GM13976 (cell line): ENCODE measurements around the gene BSDC1.

ENCODE experiments used
- DNase-seq: peaks from one replicate; pipeline ENCODE4 v3.0.0; 2012; ENCODE audit warnings: low spot score
- CTCF ChIP-seq: IDR thresholded peaks from 2 replicates; pipeline ENCODE4 v1.5.1; 2012; ENCODE audit warnings: borderline replicate concordance, mild to moderate bottlenecking; ENCODE audit not compliant: insufficient read depth; ENCODE audit errors: extremely low read depth, missing control alignments, control extremely low read depth
- in situ Hi-C: fragments of 300-500 bp; cut with MboI; formaldehyde crosslinking; loops from one replicate; pipeline ENCODE4 v1.12.0; 2022; ENCODE audit warnings: low sequenced_read_pairs, mixed read lengths, inconsistent platforms; ENCODE audit not compliant: unreplicated experiment

The BSDC1 gene

GRCh38 chr1:32393136-32393535 lies 1.1 kb downstream of the BSDC1 start:
- TF ChIP-seq CTCF: no peak
- DNase-seq: no peak
- in situ Hi-C loops: no loop called here

- TF ChIP-seq CTCF: no peak
- no peak for DNase-seq
- in situ Hi-C loops: no loop called here
These were observed 1.9 kb downstream of the BSDC1 start for GRCh38 chr1:32392325-32392724.

- in situ Hi-C loops: no loop called here
- TF ChIP-seq CTCF: no peak
These were observed 3.1 kb downstream of the BSDC1 start for GRCh38 chr1:32390904-32391870.

GRCh38 chr1:32388641-32389040 lies 5.6 kb downstream of the BSDC1 start:
- no peak for TF ChIP-seq CTCF
- DNase-seq: no peak
- in situ Hi-C loops: no loop called here

More at GRCh38 chr1:32390904-32391870, 3.1 kb downstream of the BSDC1 start:
- no peak for DNase-seq

- TF ChIP-seq CTCF: no peak
- in situ Hi-C loops: no loop called here
- DNase-seq: no peak
These were observed 7.4 kb downstream of the BSDC1 start for GRCh38 chr1:32386676-32387392.

GRCh38 chr1:32380057-32380456 lies 14.2 kb downstream of the BSDC1 start:
- DNase-seq: no peak
- in situ Hi-C loops: no loop called here
- no peak for TF ChIP-seq CTCF
